ENCODE measurements around the gene OR2C1.

DNA sequence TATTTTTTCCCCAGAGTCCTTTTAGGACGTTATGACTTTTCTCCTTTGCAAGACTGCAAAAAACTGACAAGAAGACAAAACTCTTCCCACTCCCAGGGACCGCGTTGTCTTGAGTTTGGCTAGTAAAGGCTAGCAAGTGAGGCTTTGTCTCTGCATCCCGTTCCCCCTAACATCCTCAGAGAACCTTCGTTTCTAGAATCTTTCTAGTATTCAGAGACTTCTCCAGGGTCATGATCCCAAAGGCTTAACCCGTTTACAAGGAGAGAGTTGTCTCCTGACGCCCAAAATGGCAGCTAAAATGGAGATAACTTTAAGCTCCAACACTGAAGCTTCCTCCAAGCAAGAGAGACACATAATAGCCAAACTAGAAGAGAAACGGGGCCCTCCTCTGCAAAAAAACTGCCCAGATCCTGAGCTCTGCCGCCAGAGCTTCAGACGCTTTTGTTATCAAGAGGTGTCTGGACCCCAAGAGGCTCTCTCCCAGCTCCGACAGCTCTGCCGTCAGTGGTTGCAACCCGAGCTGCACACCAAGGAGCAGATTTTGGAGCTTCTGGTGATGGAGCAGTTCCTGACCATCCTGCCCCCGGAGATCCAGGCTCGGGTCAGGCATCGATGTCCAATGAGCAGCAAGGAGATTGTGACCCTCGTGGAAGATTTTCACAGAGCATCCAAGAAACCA is 46.2 kb downstream of the OR2C1 start:
- TF ChIP-seq, protein P1, sequence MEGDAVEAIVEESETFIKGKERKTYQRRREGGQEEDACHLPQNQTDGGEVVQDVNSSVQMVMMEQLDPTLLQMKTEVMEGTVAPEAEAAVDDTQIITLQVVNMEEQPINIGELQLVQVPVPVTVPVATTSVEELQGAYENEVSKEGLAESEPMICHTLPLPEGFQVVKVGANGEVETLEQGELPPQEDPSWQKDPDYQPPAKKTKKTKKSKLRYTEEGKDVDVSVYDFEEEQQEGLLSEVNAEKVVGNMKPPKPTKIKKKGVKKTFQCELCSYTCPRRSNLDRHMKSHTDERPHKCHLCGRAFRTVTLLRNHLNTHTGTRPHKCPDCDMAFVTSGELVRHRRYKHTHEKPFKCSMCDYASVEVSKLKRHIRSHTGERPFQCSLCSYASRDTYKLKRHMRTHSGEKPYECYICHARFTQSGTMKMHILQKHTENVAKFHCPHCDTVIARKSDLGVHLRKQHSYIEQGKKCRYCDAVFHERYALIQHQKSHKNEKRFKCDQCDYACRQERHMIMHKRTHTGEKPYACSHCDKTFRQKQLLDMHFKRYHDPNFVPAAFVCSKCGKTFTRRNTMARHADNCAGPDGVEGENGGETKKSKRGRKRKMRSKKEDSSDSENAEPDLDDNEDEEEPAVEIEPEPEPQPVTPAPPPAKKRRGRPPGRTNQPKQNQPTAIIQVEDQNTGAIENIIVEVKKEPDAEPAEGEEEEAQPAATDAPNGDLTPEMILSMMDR (IDR thresholded peaks at IDR 0.05), result no peak
- TF ChIP-seq POLR2A (IDR thresholded peaks at IDR 0.05), result no peak
